ENCODE measurements around the gene RPL5.
A peak's percentile ranks its signal among the peaks of the same experiment; 100 is the strongest.
"Not testable (repeated sequence)": the region's sequence is repeated elsewhere in the genome, so short reads cannot be mapped to it uniquely, and the experiment has no call there.

Gene RPL5

GRCh38 chr1:92831762-92832536, at the start of gene RPL5:
Gene RPL5, plus strand, starts transcription at chr1:92832040. Its CDS starts 75 bp downstream, at chr1:92832115.
- H3K27me3 Mint-ChIP-seq (ENCODE audit: low read depth) = no peaks in the 10 kb centered on the region
- peak; percentile 98 for DNase-seq (ENCODE audit: low spot score)
- peaks cover 38% of the 10 kb centered on the region for H3K4me1 Mint-ChIP-seq (ENCODE audit: low read depth)
- H3K27ac Mint-ChIP-seq = peak within 1 kb of the TSS; percentile 99
- H3K36me3 Mint-ChIP-seq (ENCODE audit: low read depth) = peaks cover 51% of the 10 kb centered on the region
- H3K4me3 Mint-ChIP-seq = peak within 1 kb of the TSS; percentile 99
- H3K9me3 Mint-ChIP-seq = no peaks in the 10 kb centered on the region

GRCh38 chr1:92783550-92783949, 48.3 kb upstream of the RPL5 start:
- Mint-ChIP-seq H3K4me3 (peak overlapping the region; percentile 48), H3K4me1 (ENCODE audit: low read depth) (peaks cover 15% of the 10 kb centered on the region), H3K27me3 (ENCODE audit: low read depth) (peaks cover 71% of the 10 kb centered on the region)
- H3K36me3 Mint-ChIP-seq (ENCODE audit: low read depth); H3K27ac Mint-ChIP-seq; DNase-seq (ENCODE audit: low spot score); H3K9me3 Mint-ChIP-seq: not testable (repeated sequence)

GRCh38 chr1:92784021-92784638, 47.7 kb upstream of the RPL5 start:
- Mint-ChIP-seq H3K36me3 (ENCODE audit: low read depth) (no peaks in the 10 kb centered on the region), H3K4me1 (ENCODE audit: low read depth) (peaks cover 15% of the 10 kb centered on the region), H3K27me3 (ENCODE audit: low read depth) (peaks cover 69% of the 10 kb centered on the region), H3K9me3 (no peaks in the 10 kb centered on the region), H3K4me3 (peak overlapping the region; percentile 48), H3K27ac (no peak overlapping the region)
- DNase-seq (ENCODE audit: low spot score) = peak; percentile 48

- H3K9me3 Mint-ChIP-seq = no peaks in the 10 kb centered on the region
- peak; percentile 64 for DNase-seq (ENCODE audit: low spot score)
- peak within 1 kb of the TSS; percentile 68 for H3K4me3 Mint-ChIP-seq
- H3K36me3 Mint-ChIP-seq (ENCODE audit: low read depth) = no peaks in the 10 kb centered on the region
- peaks cover 70% of the 10 kb centered on the region for H3K27me3 Mint-ChIP-seq (ENCODE audit: low read depth)
- no peak within 1 kb of the TSS for H3K27ac Mint-ChIP-seq
- H3K4me1 Mint-ChIP-seq (ENCODE audit: low read depth) = peaks cover 15% of the 10 kb centered on the region
These were observed 47.0 kb upstream of the RPL5 start, which contains the start of gene EVI5 for GRCh38 chr1:92784639-92785500. Gene EVI5, minus strand, starts transcription at chr1:92785108. Its CDS starts 48,562 bp downstream, at chr1:92736546.

- no peak for DNase-seq (ENCODE audit: low spot score)
- H3K9me3 Mint-ChIP-seq = no peaks in the 10 kb centered on the region
- peaks cover 15% of the 10 kb centered on the region for H3K4me1 Mint-ChIP-seq (ENCODE audit: low read depth)
- no peak overlapping the region for H3K27ac Mint-ChIP-seq
- H3K36me3 Mint-ChIP-seq (ENCODE audit: low read depth) = no peaks in the 10 kb centered on the region
- H3K27me3 Mint-ChIP-seq (ENCODE audit: low read depth) = peaks cover 72% of the 10 kb centered on the region
- peak overlapping the region; percentile 7 for H3K4me3 Mint-ChIP-seq
These were observed 45.5 kb upstream of the RPL5 start for GRCh38 chr1:92786111-92786901.

GRCh38 chr1:92790081-92790480, 41.8 kb upstream of the RPL5 start:
- Mint-ChIP-seq H3K27me3 (ENCODE audit: low read depth) (peaks cover 75% of the 10 kb centered on the region), H3K4me3 (no peak overlapping the region)

GRCh38 chr1:92790867-92791266, 41.0 kb upstream of the RPL5 start:
- no peak overlapping the region for H3K27ac Mint-ChIP-seq
- H3K27me3 Mint-ChIP-seq (ENCODE audit: low read depth) = peaks cover 74% of the 10 kb centered on the region
- no peak for DNase-seq (ENCODE audit: low spot score)
- H3K36me3 Mint-ChIP-seq (ENCODE audit: low read depth) = no peaks in the 10 kb centered on the region
- H3K9me3 Mint-ChIP-seq = no peaks in the 10 kb centered on the region
- H3K4me3 Mint-ChIP-seq = no peak overlapping the region
- H3K4me1 Mint-ChIP-seq (ENCODE audit: low read depth) = peaks cover 5% of the 10 kb centered on the region

More at GRCh38 chr1:92790081-92790480, 41.8 kb upstream of the RPL5 start:
- Mint-ChIP-seq H3K9me3 (no peaks in the 10 kb centered on the region), H3K36me3 (ENCODE audit: low read depth) (no peaks in the 10 kb centered on the region), H3K4me1 (ENCODE audit: low read depth) (peaks cover 8% of the 10 kb centered on the region), H3K27ac (no peak overlapping the region)
- DNase-seq (ENCODE audit: low spot score) = no peak

GRCh38 chr1:92791487-92792066, 40.3 kb upstream of the RPL5 start:
- H3K27me3 Mint-ChIP-seq (ENCODE audit: low read depth) = peaks cover 71% of the 10 kb centered on the region
- no peaks in the 10 kb centered on the region for H3K9me3 Mint-ChIP-seq
- peaks cover 2% of the 10 kb centered on the region for H3K4me1 Mint-ChIP-seq (ENCODE audit: low read depth)
- no peak overlapping the region for H3K4me3 Mint-ChIP-seq
- DNase-seq (ENCODE audit: low spot score) = no peak
- no peaks in the 10 kb centered on the region for H3K36me3 Mint-ChIP-seq (ENCODE audit: low read depth)
- H3K27ac Mint-ChIP-seq = no peak overlapping the region

GRCh38 chr1:92792340-92792782, 39.5 kb upstream of the RPL5 start:
- Mint-ChIP-seq H3K27me3 (ENCODE audit: low read depth) (peaks cover 71% of the 10 kb centered on the region), H3K4me3 (no peak overlapping the region), H3K9me3 (no peaks in the 10 kb centered on the region), H3K36me3 (ENCODE audit: low read depth) (no peaks in the 10 kb centered on the region), H3K27ac (no peak overlapping the region), H3K4me1 (ENCODE audit: low read depth) (no peaks in the 10 kb centered on the region)
- DNase-seq (ENCODE audit: low spot score) = no peak

GRCh38 chr1:92795166-92795565, 36.7 kb upstream of the RPL5 start:
- H3K27ac Mint-ChIP-seq = no peak overlapping the region
- H3K36me3 Mint-ChIP-seq (ENCODE audit: low read depth) = no peaks in the 10 kb centered on the region
- no peaks in the 10 kb centered on the region for H3K4me1 Mint-ChIP-seq (ENCODE audit: low read depth)
- H3K4me3 Mint-ChIP-seq = no peak overlapping the region
- no peak for DNase-seq (ENCODE audit: low spot score)
- H3K27me3 Mint-ChIP-seq (ENCODE audit: low read depth) = peaks cover 57% of the 10 kb centered on the region
- no peaks in the 10 kb centered on the region for H3K9me3 Mint-ChIP-seq

GRCh38 chr1:92797297-92797696, 34.5 kb upstream of the RPL5 start:
- H3K27me3 Mint-ChIP-seq (ENCODE audit: low read depth) = peaks cover 47% of the 10 kb centered on the region
- H3K36me3 Mint-ChIP-seq (ENCODE audit: low read depth) = no peaks in the 10 kb centered on the region
- H3K4me3 Mint-ChIP-seq = no peak overlapping the region
- DNase-seq (ENCODE audit: low spot score) = no peak
- H3K9me3 Mint-ChIP-seq = no peaks in the 10 kb centered on the region
- H3K4me1 Mint-ChIP-seq (ENCODE audit: low read depth) = no peaks in the 10 kb centered on the region
- H3K27ac Mint-ChIP-seq = no peak overlapping the region

- H3K27me3 Mint-ChIP-seq (ENCODE audit: low read depth) = peaks cover 42% of the 10 kb centered on the region
- H3K9me3 Mint-ChIP-seq = no peaks in the 10 kb centered on the region
- no peaks in the 10 kb centered on the region for H3K4me1 Mint-ChIP-seq (ENCODE audit: low read depth)
- H3K36me3 Mint-ChIP-seq (ENCODE audit: low read depth) = no peaks in the 10 kb centered on the region
- H3K27ac Mint-ChIP-seq = no peak overlapping the region
- DNase-seq (ENCODE audit: low spot score) = no peak
- no peak overlapping the region for H3K4me3 Mint-ChIP-seq
These were observed 33.9 kb upstream of the RPL5 start for GRCh38 chr1:92797961-92798360.

Measured in T-helper 2 cell treated with Interferon-gamma antibody and Interleukin-4, amounts not matched to agents 5 μg/mL and 100 μg/mL, for 36 hours (primary cell).